Stomach (tissue), 4 donors: ENCODE measurements around the gene PLD3.

Experiments used
- CTCF ChIP-seq, 7 experiments: fragments of 450-650 bp in 4 of 7; fragments of 200-600 bp in 3 of 7; sonication (generic) in 3 of 7; IDR thresholded peaks; one replicate each; pipeline ENCODE4 v1.5.1; 2016 to 2019; ENCODE audit warnings: antibody characterized with exemption in 7 of 7, control low read depth in 2 of 7, mild to moderate bottlenecking in 1 of 7
- EP300 ChIP-seq: sonication (generic); formaldehyde crosslinking; IDR thresholded peaks from one replicate; pipeline ENCODE4 v1.6.1; 2017; ENCODE audit warnings: antibody characterized with exemption
- POLR2A ChIP-seq, 4 donors: fragments of 450-650 bp; IDR thresholded peaks; one replicate each; pipeline ENCODE4 v1.6.1; 2016; ENCODE audit warnings: antibody characterized with exemption in 4 of 4, control low read depth in 2 of 4, mild to moderate bottlenecking in 1 of 4, moderate library complexity in 1 of 4

- TF ChIP-seq EP300 (no peak), POLR2A (IDR thresholded peaks at IDR 0.05) (no peak), CTCF (IDR thresholded peaks at IDR 0.05) (no peak)
Observed at GRCh38 chr19:40422748-40423566, 74.5 kb downstream of the PLD3 start.
